SK-N-SH (cell line): ENCODE results near the gene SH3BP5L.

Experiments used
- CHD2 ChIP-seq: fragments of 150-350 bp; IDR thresholded peaks from 2 replicates; pipeline ENCODE4 v1.6.1; 2018; ENCODE audit warnings: low read length; ENCODE audit not compliant: partially characterized antibody
- EP300 ChIP-seq, 2 experiments: IDR thresholded peaks; 2 replicates each; pipeline versions ENCODE4 v1.4.0 to v1.6.1; 2012; ENCODE audit warnings: borderline replicate concordance in 1 of 2, low read depth in 1 of 2, low read length in 1 of 2
- EZH2phosphoT487 ChIP-seq: fragments of 200-600 bp; sonication (generic); IDR thresholded peaks from 2 replicates; pipeline ENCODE4 v1.6.1; 2017; ENCODE audit warnings: low read depth, mixed run types, mild to moderate bottlenecking, antibody characterized with exemption, moderate library complexity, borderline replicate concordance
- FOSL2 ChIP-seq: IDR thresholded peaks from 2 replicates; pipeline ENCODE4 v1.4.0; 2012; ENCODE audit warnings: low read depth, mild to moderate bottlenecking, moderate library complexity, borderline replicate concordance
- FOXM1 ChIP-seq: IDR thresholded peaks from 2 replicates; pipeline ENCODE4 v1.4.0; 2012; ENCODE audit warnings: low read depth, mild to moderate bottlenecking
- GATA2 ChIP-seq: sonication (generic); formaldehyde crosslinking; IDR thresholded peaks from 2 replicates; pipeline ENCODE4 v1.5.0; 2020; ENCODE audit warnings: mild to moderate bottlenecking, missing genetic modification reagents
- NFIC ChIP-seq: IDR thresholded peaks from 2 replicates; pipeline ENCODE4 v1.4.0; 2012; ENCODE audit warnings: borderline replicate concordance
- POLR2AphosphoS5 ChIP-seq: IDR thresholded peaks from 2 replicates; pipeline ENCODE4 v1.6.1; 2012; ENCODE audit warnings: low read depth, low read length
- REST ChIP-seq: IDR thresholded peaks from 2 replicates; pipeline ENCODE4 v1.6.1; 2012; ENCODE audit warnings: mild to moderate bottlenecking, low read depth, low read length, moderate library complexity
- SMC3 ChIP-seq: IDR thresholded peaks from 2 replicates; pipeline ENCODE4 v1.6.1; 2012; ENCODE audit warnings: low read depth, low read length, improper control_type of control experiment
- TAF1 ChIP-seq: IDR thresholded peaks from 2 replicates; pipeline ENCODE4 v1.6.1; 2012; ENCODE audit warnings: low read depth, mild to moderate bottlenecking, low read length, moderate library complexity, borderline replicate concordance
- TF ChIP-seq, protein P1 (sequence below): fragments of 200-600 bp; sonication (generic); IDR thresholded peaks from 2 replicates; pipeline ENCODE4 v1.6.1; 2017; ENCODE audit warnings: antibody characterized with exemption, mild to moderate bottlenecking, moderate library complexity
- TF ChIP-seq, protein P2 (sequence below): IDR thresholded peaks from 2 replicates; pipeline ENCODE4 v1.4.0; 2012; ENCODE audit warnings: low read depth
- TF ChIP-seq, protein P3 (sequence below): fragments of 150-350 bp; IDR thresholded peaks from 2 replicates; pipeline ENCODE4 v1.6.1; 2017; ENCODE audit warnings: antibody characterized with exemption, low read length, low read depth, borderline replicate concordance

DNA sequence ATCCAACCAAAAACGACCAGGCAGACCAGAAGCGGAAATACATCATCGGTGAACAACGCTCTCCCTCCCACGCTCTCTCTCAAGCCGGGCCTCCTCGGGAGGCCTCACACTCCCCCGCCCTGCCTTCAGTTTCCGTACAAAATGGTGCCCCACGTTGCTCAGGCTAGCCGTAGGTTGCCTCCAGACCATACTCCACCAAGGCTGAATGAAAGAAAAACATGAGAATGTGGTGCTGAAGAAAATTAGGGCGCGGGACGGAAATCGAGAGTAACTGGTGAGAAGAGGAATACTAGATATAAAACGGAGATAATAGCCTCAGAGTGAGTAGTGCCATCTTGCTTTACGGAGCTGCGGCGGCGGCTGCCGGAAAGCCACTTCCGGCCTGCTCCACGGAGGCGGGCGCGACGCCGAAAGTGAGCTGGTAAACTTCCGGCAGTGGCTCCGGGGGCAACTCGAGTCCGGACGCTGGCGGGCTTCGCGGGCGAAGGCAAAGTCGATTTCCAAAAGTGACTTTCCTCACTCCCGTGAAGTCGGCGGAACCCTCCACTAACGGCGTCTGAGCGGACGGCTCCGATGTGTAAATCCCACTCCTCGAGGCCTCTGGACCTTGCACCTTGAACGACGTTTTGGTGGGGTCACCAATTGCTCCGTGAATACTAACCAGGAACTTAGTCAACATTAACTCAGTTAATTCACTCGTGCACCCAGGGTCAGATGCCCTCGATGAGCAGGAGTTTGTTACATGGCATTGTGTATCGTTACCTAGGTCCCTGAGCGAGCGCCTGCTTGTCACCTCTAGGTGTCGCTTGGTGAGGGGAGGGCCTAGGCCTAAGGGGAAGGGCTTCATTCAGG is at the start of gene SH3BP5L:
- TF ChIP-seq REST (no peak), CHD2 (peak; percentile 50), SMC3 (peak; percentile 38), FOXM1 (no peak), NFIC (no peak; the same call in 1 of the 2 replicates), EP300 (IDR thresholded peaks at IDR 0.05; ENCODE audit: borderline replicate concordance in 1 of 2, low read depth in 1 of 2, low read length in 1 of 2) (0 out of 4 replicates have a peak, but pooled peaks of 1 of the 2 experiments have one; percentile 26), POLR2AphosphoS5 (peak; percentile 75), EZH2phosphoT487 (no peak), GATA2 (CRISPR knock-in tag) (no peak), TAF1 (peak; percentile 44; the same call in 1 of the 2 replicates), FOSL2 (no peak)
- TF ChIP-seq, protein P1, sequence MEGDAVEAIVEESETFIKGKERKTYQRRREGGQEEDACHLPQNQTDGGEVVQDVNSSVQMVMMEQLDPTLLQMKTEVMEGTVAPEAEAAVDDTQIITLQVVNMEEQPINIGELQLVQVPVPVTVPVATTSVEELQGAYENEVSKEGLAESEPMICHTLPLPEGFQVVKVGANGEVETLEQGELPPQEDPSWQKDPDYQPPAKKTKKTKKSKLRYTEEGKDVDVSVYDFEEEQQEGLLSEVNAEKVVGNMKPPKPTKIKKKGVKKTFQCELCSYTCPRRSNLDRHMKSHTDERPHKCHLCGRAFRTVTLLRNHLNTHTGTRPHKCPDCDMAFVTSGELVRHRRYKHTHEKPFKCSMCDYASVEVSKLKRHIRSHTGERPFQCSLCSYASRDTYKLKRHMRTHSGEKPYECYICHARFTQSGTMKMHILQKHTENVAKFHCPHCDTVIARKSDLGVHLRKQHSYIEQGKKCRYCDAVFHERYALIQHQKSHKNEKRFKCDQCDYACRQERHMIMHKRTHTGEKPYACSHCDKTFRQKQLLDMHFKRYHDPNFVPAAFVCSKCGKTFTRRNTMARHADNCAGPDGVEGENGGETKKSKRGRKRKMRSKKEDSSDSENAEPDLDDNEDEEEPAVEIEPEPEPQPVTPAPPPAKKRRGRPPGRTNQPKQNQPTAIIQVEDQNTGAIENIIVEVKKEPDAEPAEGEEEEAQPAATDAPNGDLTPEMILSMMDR: peak; percentile 70
- TF ChIP-seq, protein P2, sequence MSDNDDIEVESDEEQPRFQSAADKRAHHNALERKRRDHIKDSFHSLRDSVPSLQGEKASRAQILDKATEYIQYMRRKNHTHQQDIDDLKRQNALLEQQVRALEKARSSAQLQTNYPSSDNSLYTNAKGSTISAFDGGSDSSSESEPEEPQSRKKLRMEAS: peak; percentile 37; the same call in 1 of the 2 replicates
- TF ChIP-seq, protein P3, sequence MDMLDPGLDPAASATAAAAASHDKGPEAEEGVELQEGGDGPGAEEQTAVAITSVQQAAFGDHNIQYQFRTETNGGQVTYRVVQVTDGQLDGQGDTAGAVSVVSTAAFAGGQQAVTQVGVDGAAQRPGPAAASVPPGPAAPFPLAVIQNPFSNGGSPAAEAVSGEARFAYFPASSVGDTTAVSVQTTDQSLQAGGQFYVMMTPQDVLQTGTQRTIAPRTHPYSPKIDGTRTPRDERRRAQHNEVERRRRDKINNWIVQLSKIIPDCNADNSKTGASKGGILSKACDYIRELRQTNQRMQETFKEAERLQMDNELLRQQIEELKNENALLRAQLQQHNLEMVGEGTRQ: no peak; the same call in 1 of the 2 replicates
